CD4-positive, alpha-beta T cell treated with Interferon alpha-2 for 1 hour (primary cell): ENCODE results near the gene ISX.
"Not testable (repeated sequence)": the region's sequence is repeated elsewhere in the genome, so short reads cannot be mapped to it uniquely, and the experiment has no call there.

Source experiments
- DNase-seq, 2 donors: peaks; one replicate each; pipeline ENCODE4 v3.0.0-alpha.2; 2020 to 2022

ISX gene

DNA sequence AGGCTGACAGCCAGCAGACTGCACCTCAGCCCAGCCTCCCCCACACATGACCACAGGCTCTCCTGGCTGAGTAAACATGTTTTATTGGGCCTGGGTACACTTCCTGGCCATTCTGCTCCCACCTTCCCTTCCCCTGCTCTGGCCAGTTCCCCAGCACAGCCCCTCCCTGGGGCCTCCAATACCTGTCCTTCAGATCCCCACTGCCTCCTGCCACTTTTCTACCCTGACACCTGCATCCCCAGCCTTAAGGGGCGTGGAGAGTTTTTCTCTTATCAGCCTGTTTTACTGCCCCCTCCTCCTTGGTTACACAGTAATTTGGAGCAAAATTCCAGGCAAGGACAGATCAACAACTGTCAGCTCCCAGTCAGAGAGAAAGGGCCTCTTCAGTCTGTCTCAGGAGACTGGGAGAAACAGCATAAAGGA is at the start of gene ISX:
TSS of gene ISX (plus strand) at position 363 of the 423 bp plus-strand sequence. CDS start 930 bp downstream, outside the sequence.
- DNase-seq, result no peak

DNA sequence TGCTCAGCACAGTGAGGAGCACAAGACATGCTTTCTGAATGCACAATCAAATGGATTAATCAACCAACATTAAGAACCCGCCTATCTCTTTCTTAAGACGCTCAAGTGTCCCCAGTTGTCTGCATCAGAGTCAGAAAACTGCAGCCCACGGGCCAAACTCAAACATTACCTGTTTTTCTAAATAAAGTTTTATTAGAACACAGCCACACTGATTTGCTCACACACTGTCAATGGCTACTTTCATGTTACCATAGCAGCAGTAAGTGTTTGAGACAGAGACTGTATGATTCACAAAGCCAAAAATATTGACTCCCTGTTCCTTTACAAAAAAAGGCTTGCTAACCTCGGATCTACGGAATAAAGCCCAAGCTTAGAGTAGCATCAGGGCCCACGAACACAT is 49.0 kb upstream of the ISX start:
- DNase-seq, result no peak

DNA sequence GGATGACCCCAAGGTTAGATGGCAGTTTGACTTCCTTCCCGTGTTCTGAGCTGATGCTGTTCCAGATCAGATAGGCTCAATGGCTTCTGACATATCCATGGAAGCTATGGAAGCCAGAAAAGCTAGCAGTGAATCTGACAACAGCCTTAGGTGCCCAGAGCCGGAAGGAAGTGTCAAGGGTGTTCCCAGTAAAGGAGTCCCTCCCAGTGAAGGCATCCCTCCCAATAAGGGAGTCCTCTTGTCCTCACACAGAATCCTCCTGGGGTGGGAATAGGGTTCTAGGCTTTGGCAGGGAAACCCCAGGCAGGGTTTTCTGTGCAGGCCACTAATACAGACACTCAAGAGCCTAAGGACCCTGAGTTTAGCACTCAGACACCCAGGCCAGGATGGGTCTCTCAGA is 47.0 kb upstream of the ISX start:
- no peak for DNase-seq

DNA sequence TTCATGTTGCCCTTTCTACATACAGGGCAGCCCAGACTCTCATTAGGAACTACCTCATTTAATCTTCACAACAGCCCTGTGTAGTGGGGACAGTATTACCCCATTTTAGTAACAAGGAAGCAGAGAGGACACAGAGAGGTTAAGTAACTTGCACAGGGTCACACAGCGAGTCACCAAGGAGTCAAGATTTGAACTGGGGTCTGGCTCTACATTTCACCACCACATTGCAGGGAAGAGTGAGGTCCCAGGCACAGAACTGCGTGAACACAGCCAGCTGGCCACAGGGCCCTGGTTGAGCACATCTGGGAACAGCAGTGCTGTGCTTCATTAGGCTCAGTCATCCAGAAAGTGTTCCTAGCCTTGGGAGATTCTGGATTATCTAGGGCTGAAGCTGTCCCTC is 45.4 kb upstream of the ISX start:
- DNase-seq, result no peak

DNA sequence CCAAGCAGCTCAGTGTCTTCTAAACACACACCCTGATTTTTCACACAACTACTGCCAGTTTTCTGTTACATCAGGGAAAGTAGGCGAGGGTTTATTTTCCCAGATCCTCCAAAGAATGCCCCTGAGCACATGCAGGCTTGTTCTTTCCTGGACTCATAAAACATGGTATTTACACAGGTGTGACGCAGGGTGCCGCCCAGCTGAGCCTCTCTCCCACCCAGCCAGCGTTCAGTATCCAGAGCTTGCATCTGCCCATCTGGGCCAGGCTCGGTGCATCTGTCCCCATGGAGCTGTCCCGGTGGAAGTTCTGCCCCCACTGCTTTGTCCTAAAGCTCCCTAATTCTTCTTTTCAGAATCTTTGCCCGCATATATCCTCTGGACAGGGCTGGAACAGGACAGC is 44.8 kb upstream of the ISX start:
- DNase-seq, result no peak

DNA sequence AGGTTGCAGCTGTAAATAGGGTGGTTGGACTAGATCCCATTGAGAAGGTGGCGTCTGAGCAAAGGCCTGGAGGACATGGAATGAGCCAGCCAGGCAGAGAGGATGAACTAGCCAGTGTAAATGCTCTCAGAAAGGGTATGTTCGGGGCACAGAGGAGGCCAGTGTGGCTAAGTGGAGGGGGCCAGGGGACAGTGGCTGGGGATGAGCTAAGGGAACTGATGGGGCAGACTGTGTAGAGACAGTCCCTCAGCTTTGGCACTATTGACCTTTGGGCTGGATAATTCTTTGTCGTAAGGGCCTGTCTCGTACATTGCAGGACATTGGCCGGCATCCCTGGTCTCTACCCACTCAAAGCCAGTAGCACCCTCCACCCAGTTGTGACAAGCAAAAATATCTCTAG is 43.7 kb upstream of the ISX start:
- DNase-seq, result no peak

DNA sequence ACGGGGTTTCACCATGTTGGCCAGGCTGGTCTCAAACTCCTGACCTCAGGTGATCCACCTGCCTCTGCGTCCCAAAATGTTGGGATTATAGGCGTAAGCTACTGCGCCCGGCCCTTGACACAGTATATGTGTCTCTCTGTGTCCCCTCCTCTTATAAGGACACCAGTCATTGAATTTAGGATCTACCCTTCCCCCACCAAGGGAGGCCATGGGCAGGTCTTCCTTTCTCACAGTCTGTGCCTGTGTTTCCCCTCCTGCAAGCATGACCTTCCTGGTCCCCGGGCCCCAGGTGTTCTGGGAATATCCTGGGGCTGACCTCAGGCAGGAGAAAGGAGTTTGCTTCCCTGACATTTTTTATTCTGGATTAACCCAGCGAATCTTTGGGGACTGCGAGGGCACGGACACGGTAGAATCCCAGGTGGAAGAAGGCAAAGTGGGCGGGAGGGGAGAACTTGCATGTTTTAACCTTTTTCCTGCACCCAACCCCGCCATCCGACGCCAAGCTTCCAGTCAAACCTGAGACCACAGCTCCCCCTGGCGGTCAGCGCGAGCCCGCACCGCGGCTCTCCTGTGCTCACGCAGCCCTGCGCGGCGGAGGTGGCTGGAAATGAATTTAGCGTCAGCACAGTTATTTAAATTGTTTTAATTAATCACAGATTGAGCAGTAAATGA is 42.1 kb upstream of the ISX start:
- peak; percentile 12 to 32 for DNase-seq

DNA sequence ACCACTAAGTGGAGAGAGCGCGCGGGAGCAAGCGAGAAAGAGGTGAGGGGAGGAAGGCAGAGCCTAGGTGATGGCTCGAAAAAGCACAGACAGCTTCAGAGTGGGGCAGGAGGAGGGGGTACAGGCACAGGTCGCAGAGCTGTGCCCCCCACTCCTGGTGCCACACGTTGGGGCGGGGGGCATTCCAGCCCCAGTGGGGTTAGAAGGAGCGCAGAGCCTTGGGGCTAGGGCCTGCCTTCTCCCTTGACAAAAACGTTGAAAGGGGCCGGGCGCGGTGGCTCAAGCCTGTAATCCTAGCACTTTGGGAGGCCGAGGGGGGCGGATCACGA is 41.6 kb upstream of the ISX start:
- no peak for DNase-seq

DNA sequence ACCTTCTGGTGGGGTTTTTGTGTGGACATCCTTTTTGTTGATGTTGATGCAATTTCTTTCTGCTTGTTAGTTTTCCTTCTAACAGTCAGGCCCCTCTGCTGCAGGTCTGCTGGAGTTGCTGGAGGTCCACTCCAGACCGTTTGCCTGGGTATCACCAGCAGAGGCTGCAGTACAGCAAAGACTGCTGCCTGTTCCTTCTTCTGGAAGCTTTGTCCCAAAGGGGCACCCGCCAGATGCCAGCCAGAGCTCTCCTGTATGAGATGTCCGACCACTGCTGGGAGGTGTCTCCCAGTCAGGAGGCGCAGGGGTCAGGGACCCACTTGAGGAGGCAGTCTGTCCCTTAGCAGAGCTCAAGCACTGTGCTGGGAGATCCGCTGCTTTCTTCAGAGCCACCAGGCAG is 35.8 kb upstream of the ISX start:
- DNase-seq, result not testable (repeated sequence)

DNA sequence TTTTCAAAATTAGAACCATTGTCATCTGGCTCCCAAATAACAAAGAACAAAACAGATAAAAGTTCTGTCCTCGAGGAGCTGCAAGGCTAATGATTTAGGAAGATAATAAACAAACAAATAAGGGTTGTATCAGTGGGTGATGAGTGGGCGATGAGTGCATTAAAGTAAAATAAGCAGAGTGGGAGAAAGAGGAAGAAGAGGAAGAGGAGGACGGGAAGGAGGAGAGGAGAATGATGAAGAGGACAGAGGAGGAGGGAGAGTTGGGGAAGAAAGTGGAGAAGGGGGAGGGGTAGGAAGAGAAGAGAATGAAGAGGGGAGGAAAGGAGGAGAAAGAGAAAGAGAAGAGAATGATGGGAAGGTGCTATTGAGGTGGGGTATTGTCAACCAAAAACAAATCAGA is 33.4 kb upstream of the ISX start:
- no peak for DNase-seq

DNA sequence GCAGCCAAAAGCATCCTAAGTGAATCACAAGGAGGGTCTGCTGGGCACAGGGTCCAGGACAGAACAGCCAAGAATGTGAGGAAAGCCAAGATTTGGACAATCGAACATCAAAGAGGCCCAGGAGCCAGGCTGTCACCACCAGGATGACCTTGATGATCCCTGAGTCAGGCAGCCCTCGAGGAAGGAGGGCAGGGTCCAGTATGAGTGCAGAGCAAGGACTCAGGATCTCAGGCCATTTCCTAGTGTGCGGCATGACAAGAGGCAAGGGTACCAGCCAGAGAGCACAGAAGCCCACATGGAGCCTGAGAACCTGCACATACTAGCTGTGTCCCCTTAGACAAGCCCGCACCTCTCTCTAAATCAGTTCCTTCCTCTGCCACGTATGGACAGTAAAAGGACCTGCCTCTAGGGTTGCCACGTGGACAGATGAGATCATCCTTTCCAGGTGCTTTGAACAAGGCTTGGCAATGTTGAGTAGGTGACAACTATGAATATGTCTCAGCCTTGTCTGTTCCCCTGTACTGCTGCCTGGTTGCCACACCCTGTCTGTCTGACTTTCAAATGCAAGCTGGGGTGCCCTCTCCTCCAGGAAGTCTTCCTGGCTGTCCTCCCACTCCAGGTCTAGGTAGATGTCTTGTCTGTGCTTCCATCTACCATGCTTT is 32.2 kb upstream of the ISX start:
- DNase-seq, result no peak

DNA sequence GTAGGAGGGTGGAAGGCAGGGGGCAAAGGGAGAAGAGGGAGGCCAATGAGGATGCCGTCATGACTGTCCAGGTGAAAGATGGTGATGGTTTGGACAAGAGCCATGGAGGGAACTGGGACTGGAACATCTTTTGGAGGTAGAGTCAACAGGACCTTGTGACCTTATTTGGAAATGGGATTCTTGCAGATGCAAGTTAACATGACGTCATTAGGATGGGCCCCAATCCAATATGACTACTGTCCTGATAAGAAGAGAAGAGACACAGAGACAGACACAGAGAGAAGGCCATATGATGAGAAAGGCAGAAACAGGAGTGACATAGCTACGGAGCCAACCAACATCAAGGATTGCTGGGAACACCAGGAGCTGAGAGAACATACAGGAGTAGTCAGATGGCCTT is 31.0 kb upstream of the ISX start:
- no peak for DNase-seq

DNA sequence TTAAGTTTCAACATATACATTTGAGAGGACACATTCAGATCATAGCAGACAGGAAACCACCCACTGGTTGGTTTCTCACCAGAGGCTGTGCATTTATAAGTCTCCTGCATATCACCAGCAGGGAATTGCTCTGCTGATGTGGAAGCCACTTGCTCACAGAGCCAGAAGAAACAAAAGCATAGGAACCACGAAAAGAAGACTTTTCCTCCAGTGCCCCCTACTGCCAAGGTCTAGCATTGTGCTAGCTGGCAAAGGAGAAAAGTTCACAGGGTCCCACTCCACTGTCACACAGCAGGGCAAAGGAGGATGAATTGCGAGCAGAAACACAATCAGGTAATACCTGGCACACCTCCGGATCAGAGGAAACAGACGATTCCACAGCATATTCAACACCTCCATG is 28.9 kb upstream of the ISX start:
- no peak for DNase-seq

DNA sequence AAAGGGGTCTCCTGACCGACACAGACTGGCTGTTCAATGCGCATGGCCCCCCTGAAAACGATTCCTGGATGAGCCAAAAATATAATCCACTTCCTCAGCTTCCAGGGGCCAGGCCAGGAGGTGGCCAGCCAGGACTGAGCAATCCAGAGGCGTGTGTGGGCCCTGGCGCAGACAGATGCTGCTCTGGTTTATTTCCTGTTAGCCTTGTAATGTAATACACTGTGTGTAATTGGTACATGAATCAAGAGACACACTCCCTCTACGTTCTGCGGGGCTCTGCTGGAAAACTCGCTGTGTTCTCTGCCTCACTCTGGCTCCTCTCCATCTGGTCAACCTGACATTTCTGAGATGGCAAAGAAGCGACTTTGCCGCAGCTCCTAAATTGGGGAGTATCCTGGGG is 26.3 kb upstream of the ISX start:
- no peak for DNase-seq

DNA sequence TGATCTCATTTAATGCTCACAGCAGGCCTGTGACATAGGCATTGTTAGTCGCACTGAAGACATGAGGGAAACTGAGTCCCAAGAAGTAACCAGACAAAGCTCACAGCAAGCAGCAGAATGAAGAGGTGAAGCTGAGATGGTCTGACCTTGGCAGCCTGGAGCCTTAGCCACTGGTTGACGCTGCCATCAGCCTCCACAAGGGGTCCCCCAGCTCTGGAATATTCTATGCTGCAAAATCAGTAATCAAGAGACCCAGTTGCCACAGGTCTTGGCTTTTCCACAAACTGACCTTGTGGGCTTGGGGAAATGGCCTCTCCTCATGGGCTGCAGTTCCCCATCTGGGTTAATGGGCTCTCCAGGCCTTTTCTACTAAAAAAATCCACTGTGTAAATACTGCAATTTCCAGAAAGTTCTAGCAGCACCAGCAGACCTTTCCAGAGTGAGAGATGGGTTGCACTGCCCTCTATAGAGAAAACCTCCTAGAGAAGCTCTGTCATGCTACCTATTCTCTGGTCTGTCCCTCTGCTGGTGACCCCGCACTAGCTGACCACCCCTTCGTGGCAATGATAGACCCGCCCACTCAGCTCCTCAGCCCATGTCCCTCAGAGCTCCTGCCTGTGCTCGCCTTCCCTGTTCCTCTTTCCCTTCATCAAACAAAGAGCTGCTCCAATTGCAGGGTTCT is 22.6 kb upstream of the ISX start:
- DNase-seq, result no peak

DNA sequence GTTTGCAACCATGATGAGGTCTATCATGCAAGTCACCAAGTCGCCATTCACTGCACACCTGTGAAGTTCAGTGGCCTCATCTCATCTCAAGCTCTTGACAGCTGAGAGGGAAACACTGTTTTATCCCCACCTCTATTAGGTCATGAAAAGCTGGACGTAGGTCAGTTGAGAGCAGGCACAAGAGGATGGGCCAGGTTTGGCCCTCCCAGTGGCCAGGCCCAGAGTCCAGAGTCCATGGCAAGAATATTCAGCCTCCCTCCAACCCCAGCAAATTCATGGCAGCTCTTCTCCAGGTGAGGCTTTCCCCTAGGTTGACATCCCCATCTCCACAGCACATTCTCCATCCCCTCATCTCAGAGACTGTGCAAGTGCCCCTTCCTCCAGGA is 22.0 kb upstream of the ISX start:
- no peak for DNase-seq

DNA sequence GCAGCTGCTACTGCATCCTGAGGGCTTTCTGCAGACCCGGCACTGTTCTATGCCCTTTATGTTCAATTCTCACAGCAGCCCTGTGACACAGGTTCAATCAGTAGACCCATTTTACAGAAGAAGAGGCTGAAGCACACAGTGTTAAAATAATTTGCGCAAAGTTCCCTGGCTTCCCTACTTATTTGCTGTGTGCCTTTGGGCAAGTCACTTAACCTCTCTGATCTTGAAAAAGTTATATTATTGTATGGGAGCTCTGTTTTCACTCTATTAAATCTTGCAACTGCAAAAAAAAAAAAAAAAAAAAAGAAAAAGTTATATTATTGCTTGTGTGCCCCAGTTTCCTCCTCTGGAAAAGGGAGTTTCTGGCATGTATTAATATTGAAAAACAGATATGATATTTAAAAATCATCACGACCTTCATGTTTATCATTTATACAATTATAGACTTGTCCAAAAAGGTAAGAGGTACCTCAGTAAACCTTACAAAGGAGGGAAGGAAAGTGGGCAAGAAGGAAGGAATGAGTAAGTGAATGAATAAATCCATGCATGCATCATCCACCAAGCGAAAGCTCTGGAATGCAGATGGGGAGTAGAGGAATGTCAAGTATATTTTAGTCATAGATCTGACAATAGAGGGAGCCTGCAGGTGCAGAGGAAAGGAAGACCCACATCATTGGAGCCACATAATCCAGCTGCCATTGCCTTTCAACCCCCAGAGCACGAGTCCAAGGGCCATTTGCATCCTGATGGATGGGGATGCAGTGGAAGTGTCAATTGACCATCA is 21.2 kb upstream of the ISX start:
- DNase-seq, result no peak

DNA sequence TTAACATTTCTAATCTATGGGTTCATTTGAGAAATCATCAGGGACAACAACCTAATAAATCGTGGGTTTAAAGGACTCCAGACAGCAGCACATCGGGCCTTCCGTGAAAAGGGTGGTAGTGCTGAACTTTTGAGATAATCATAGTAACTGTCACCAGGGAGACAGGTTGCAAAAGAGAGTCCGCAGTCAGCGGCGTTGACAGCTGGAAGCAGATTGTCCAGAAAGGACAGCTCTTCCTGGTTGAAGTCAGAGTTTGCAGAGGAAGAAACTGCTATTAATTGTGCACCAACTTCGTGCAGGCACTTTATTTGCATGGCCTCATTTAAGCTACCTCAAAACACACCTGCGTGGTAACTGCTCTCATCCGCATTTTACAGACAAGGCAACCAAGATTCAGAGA is 20.5 kb upstream of the ISX start:
- DNase-seq, result no peak

DNA sequence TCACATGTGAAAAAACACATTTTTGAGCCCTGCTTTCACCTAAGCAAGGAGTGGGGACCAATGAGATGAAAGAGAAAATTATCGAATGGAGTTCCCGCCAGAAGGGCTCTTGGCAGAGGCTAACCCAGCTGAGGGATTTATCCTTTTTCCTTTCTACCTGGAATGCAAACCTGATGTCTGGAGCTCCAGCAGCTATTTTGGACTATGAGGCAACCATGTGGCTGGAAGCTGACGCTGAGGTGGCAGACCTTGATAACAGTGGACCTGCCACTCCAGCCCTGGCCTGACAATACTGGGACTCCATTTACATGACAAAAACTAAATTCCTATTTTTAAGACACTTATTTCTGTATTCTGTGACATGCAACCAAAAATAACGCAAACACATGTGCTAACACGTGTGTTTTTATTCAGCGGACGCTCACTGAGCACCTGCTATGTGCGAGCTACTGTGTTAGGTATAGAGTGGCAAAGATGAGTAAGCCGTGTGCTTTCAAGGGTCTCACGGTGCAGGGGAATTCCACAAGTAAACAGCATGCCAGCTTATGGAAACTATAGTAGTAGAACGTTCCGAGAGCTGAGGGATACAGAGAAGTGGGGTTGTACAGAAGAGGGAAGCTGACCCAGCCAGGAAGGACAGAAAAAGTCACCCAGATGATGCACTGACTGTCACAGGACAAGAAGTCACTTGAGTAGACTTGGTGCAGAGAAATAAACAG is 19.1 kb upstream of the ISX start:
- no peak for DNase-seq

DNA sequence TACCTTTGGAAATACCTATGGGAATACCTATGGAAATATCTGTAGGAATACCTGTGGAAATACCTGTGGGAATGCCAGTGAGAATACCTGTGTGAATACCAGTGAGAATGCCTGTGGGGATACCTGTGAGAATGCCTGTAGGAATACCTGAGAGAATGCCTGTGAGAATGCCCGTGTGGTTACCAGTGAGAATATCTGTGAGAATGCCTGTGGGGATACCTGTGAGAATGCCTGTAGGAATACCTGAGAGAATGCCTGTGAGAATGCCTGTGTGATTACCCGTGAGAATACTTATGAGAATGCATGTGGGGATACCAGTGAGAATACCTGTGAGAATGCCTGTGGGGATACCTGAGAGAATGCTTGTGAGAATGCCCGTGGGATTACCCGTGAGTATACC is 15.9 kb upstream of the ISX start:
- DNase-seq, result not testable (repeated sequence)

DNA sequence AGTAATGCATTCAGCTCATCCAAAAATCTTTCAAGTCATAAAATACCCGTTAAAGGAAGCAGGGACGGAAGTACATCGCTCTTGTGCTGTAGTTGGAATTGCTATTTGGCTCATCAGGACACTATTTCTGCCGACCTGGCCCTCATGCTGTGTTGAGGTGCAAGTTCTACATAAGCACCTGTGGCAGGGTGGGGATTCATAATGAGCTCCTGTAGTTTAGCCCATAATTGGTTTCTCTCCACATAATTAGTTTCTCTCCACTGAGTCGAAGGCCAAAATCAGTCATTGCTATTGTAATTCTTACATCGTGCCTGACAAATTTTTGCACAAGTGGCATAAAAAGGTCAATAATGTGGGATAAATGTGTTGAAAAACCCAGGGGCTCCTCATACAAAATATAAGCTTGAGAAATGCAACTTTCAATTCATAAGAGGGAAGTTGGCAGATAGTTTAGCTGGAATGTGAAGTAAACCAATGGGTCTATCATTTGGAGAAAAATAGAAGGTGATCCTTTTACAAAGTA is 14.9 kb upstream of the ISX start:
- DNase-seq, result no peak

DNA sequence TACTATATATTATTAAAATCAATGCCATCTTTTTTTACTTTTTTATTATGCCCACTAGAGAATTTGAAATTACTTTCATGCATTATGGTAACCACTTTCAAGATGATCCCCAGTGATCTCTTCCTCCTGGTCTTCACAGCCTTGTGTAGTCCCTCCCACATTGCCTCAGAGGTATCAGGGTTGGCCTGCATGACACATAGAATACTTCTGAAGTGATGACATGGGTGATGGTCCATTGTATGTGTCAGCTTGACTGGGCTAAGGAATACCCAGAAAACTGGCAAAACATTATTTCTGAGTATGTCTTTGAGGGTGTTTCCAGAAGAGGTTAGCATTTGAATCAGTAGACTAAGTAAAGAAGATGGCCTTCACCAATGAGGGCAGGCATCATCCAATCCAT is 14.2 kb upstream of the ISX start:
- no peak for DNase-seq
